ENCODE data around the gene SDC1. TPM values are rescaled to one million over a fixed set of nuclear protein-coding genes. Genes with fewer than 3 reads are reported as not detected.

The SDC1 gene
- total RNA-seq, 1 donor from 2014 or later, result 74.3 TPM

DNA sequence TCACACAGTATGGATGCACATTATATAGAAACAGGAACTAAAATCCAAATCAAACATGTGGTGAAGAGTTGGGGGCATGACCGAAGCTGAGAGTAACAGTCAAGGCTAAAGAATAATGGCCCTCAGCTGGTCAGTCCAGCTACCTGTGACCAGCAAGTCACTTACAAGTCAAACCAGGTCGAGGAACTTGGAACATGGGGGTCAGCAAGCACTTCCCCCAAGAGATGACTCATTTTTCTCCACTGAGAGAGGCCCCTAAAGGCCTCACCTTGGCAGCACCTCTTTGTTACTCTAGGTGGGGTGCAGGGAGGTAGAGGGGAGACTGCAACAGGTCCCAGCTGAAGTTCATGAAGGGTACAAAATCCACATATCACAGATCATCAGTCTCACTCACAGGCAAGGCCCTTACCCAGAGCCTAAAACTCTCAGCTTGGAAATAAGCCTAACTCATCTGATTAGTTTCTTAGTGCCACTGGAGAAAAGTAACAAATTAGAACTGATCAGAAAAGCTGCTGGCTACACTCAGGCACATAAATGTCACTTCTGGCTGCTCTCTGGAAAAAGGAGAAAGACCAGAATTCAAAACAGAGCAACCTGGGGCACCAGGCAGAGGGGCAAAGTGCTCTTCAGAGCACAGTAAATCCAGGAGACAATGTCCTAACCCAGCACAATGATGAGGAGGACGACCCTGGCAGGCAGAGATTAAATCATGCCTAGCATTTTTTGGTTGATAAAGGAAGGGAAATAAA is 4.0 kb downstream of the SDC1 start:
- TF ChIP-seq CTCF (IDR thresholded peaks at IDR 0.05; ENCODE audit: insufficient read depth, low read depth, low read length) (no peak), EZH2 (IDR thresholded peaks at IDR 0.05; ENCODE audit: insufficient read depth, low read length) (no peak)
- H2AFZ ChIP-seq (ENCODE audit: low read depth, low read length), result no peak overlapping the region
- H3K27ac ChIP-seq (ENCODE audit: low read depth, low read length), result peak overlapping the region; percentile 54
- H3K4me2 ChIP-seq (ENCODE audit: low read length), result peak overlapping the region; percentile 97
- peaks cover 69% of the 10 kb centered on the region for H3K79me2 ChIP-seq (ENCODE audit: insufficient read depth, low read length)
- peaks cover 15% of the 10 kb centered on the region for H4K20me1 ChIP-seq (ENCODE audit: insufficient read depth, low read length)
- no peaks in the 10 kb centered on the region for H3K9me3 ChIP-seq (ENCODE audit: insufficient read depth, low read depth, low read length)
- no peak for DNase-seq (ENCODE audit: low read depth)
- H3K9me3 Mint-ChIP-seq (ENCODE audit: unreplicated experiment), result no peaks in the 10 kb centered on the region
- H3K4me3 Mint-ChIP-seq (ENCODE audit: unreplicated experiment), result peak overlapping the region; percentile 18
- peaks cover 6% of the 10 kb centered on the region for H3K36me3 Mint-ChIP-seq (ENCODE audit: low read depth, unreplicated experiment)
- peak overlapping the region; percentile 11 for H3K9ac ChIP-seq (ENCODE audit: low read length)
- no peaks in the 10 kb centered on the region for H3K36me3 ChIP-seq (ENCODE audit: insufficient read depth, low read length)
- peaks cover 30% of the 10 kb centered on the region for H3K4me1 ChIP-seq (ENCODE audit: insufficient read depth, low read length)
- H3K27me3 ChIP-seq (ENCODE audit: insufficient read depth, low read length), result no peaks in the 10 kb centered on the region
- H3K4me1 Mint-ChIP-seq (ENCODE audit: low read depth, unreplicated experiment), result peaks cover 21% of the 10 kb centered on the region
- peak overlapping the region; percentile 56 for H3K27ac Mint-ChIP-seq (ENCODE audit: unreplicated experiment)
- H3K27me3 Mint-ChIP-seq (ENCODE audit: low read depth, unreplicated experiment), result no peaks in the 10 kb centered on the region
- no peak for FAIRE-seq
- H3K4me3 ChIP-seq (ENCODE audit: insufficient read depth, low read depth, low read length), result no peak overlapping the region

- Histone ChIP-seq H3K4me2 (ENCODE audit: low read length) (no peak overlapping the region), H3K27ac (ENCODE audit: low read depth, low read length) (no peak overlapping the region), H4K20me1 (ENCODE audit: insufficient read depth, low read length) (peaks cover 15% of the 10 kb centered on the region), H2AFZ (ENCODE audit: low read depth, low read length) (no peak overlapping the region), H3K9ac (ENCODE audit: low read length) (no peak overlapping the region), H3K9me3 (ENCODE audit: insufficient read depth, low read depth, low read length) (no peaks in the 10 kb centered on the region), H3K4me3 (ENCODE audit: insufficient read depth, low read depth, low read length) (no peak overlapping the region), H3K27me3 (ENCODE audit: insufficient read depth, low read length) (no peaks in the 10 kb centered on the region), H3K4me1 (ENCODE audit: insufficient read depth, low read length) (peaks cover 26% of the 10 kb centered on the region), H3K36me3 (ENCODE audit: insufficient read depth, low read length) (no peaks in the 10 kb centered on the region), H3K79me2 (ENCODE audit: insufficient read depth, low read length) (peaks cover 78% of the 10 kb centered on the region)
- Mint-ChIP-seq H3K36me3 (ENCODE audit: low read depth, unreplicated experiment) (peaks cover 6% of the 10 kb centered on the region), H3K27me3 (ENCODE audit: low read depth, unreplicated experiment) (peaks cover under 1% of the 10 kb centered on the region), H3K9me3 (ENCODE audit: unreplicated experiment) (no peaks in the 10 kb centered on the region), H3K27ac (ENCODE audit: unreplicated experiment) (no peak overlapping the region), H3K4me1 (ENCODE audit: low read depth, unreplicated experiment) (peaks cover 21% of the 10 kb centered on the region), H3K4me3 (ENCODE audit: unreplicated experiment) (no peak overlapping the region)
- FAIRE-seq (no peak), DNase-seq (ENCODE audit: low read depth) (no peak)
- no peak for TF ChIP-seq CTCF (IDR thresholded peaks at IDR 0.05; ENCODE audit: insufficient read depth, low read depth, low read length)
- TF ChIP-seq EZH2 (IDR thresholded peaks at IDR 0.05; ENCODE audit: insufficient read depth, low read length), result no peak
Measured at GRCh38 chr2:20219763-20220380, 5.1 kb downstream of the SDC1 start.

Data from astrocyte (in vitro differentiated cells and primary cell).